Measurements from ENCODE around the gene RTN4R. TPM values are rescaled to one million over a fixed set of nuclear protein-coding genes. Genes with fewer than 3 reads are reported as not detected.
A peak's percentile ranks its signal among the peaks of the same experiment; 100 is the strongest.
"Not testable (repeated sequence)": the region's sequence is repeated elsewhere in the genome, so short reads cannot be mapped to it uniquely, and the experiment has no call there.

RTN4R gene
- total and polyA plus RNA-seq, 9 of the 15 experiments (the other 6 are each of a cell fraction or from before 2014, with no cell fraction given), result 0.04 to 2.8 (median 1.4) TPM; not detected in 3

GRCh38 chr22:20266667-20267440, 1.3 kb downstream of the RTN4R start (continued):
- TF ChIP-seq HOMEZ (CRISPR knock-in tag; IDR thresholded peaks at IDR 0.05) (0 out of 2 replicates have a peak, but pooled peaks have one; percentile 60), CBFB (CRISPR knock-in tag; IDR thresholded peaks at IDR 0.05) (peak; percentile 65; the same call in 1 of the 2 replicates), ZNF511 (CRISPR knock-in tag; IDR thresholded peaks at IDR 0.05) (peak; percentile 45; the same call in 1 of the 2 replicates), ZBTB43 (CRISPR knock-in tag; IDR thresholded peaks at IDR 0.05) (peak; percentile 47), REST (CRISPR knock-in tag; IDR thresholded peaks at IDR 0.05; ENCODE audit: low read depth) (0 out of 2 replicates have a peak, but pooled peaks have one; percentile 44), TEAD4 (CRISPR knock-in tag; IDR thresholded peaks at IDR 0.05; ENCODE audit: borderline replicate concordance) (peak; percentile 63; the same call in 1 of the 2 replicates), MLX (CRISPR knock-in tag; conservative IDR thresholded peaks at IDR 0.05) (0 out of 4 replicates have a peak, but pooled peaks of 1 of the 2 experiments have one; percentile 15), IRF2 (CRISPR knock-in tag; IDR thresholded peaks at IDR 0.05) (peak; percentile 89; the same call in 1 of the 2 replicates), HDAC6 (IDR thresholded peaks at IDR 0.05; ENCODE audit: low read depth, low read length) (0 out of 2 replicates have a peak, but pooled peaks have one; percentile 79), FOXM1 (CRISPR knock-in tag; IDR thresholded peaks at IDR 0.05; ENCODE audit: low read depth) (peak; percentile 81; the same call in 1 of the 2 replicates), STAG1 (CRISPR knock-in tag; IDR thresholded peaks at IDR 0.05; ENCODE audit: borderline replicate concordance) (0 out of 2 replicates have a peak, but pooled peaks have one; percentile 58)
- TF ChIP-seq REST (IDR thresholded peaks at IDR 0.05; ENCODE audit: borderline replicate concordance); TEAD4 (IDR thresholded peaks at IDR 0.05; ENCODE audit: low read length); FOXM1 (IDR thresholded peaks at IDR 0.05; ENCODE audit: low read depth): not testable (repeated sequence)

All from K562 (cell line).